ENCODE measurements around the gene INAFM2. TPM values are rescaled to one million over a fixed set of nuclear protein-coding genes. Genes with fewer than 3 reads are reported as not detected.

The INAFM2 gene
- total and polyA plus RNA-seq, 2 experiments from 2014 or later, result 13.7 to 19.5 TPM

GRCh38 chr15:40346579-40347558, 23.4 kb downstream of the INAFM2 start:
- DNase-seq (ENCODE audit: low spot score), result no peak
- Histone ChIP-seq H3K27me3 (no peaks in the 10 kb centered on the region), H3K9me3 (ENCODE audit: low read depth) (no peaks in the 10 kb centered on the region), H2AFZ (no peak overlapping the region), H3K4me3 (no peak overlapping the region), H3K9me2 (replicated peaks; ENCODE audit: insufficient read depth) (no peaks in the 10 kb centered on the region), H3K36me3 (replicated peaks; ENCODE audit: insufficient read depth, low read depth) (no peaks in the 10 kb centered on the region), H4K20me1 (ENCODE audit: insufficient read depth, poor library complexity, severe bottlenecking) (no peaks in the 10 kb centered on the region), H3K79me2 (peaks cover 2% of the 10 kb centered on the region), H3K4me1 (ENCODE audit: insufficient read depth) (peaks cover 51% of the 10 kb centered on the region), H3K4me2 (peak overlapping the region; percentile 48), H3K27ac (peak overlapping the region; percentile 97)
- no peak for TF ChIP-seq CTCF (IDR thresholded peaks at IDR 0.05; ENCODE audit: poor library complexity)
- TF ChIP-seq EZH2 (IDR thresholded peaks at IDR 0.05; ENCODE audit: borderline replicate concordance), result no peak
- no peak for TF ChIP-seq EZH2phosphoT487 (IDR thresholded peaks at IDR 0.05; ENCODE audit: low read depth, severe bottlenecking, unreplicated experiment)
- 88% methylated on average over 15 of the region's 15 CpGs for WGBS (ENCODE audit: low lambda C conversion rate, missing lambda C conversion rate)

GRCh38 chr15:40347559-40348473, 24.3 kb downstream of the INAFM2 start:
- no peak overlapping the region for H3K4me3 ChIP-seq
- DNase-seq (ENCODE audit: low spot score), result peak; percentile 75
- 87% methylated on average over 11 of the region's 11 CpGs for WGBS (ENCODE audit: low lambda C conversion rate, missing lambda C conversion rate)
- no peaks in the 10 kb centered on the region for H3K9me2 ChIP-seq (replicated peaks; ENCODE audit: insufficient read depth)
- no peaks in the 10 kb centered on the region for H3K36me3 ChIP-seq (replicated peaks; ENCODE audit: insufficient read depth, low read depth)
- peaks cover 5% of the 10 kb centered on the region for H3K79me2 ChIP-seq
- H3K9me3 ChIP-seq (ENCODE audit: low read depth), result no peaks in the 10 kb centered on the region
- H3K27me3 ChIP-seq, result no peaks in the 10 kb centered on the region
- H3K4me2 ChIP-seq, result no peak overlapping the region
- TF ChIP-seq CTCF (IDR thresholded peaks at IDR 0.05; ENCODE audit: poor library complexity) (no peak), EZH2phosphoT487 (IDR thresholded peaks at IDR 0.05; ENCODE audit: low read depth, severe bottlenecking, unreplicated experiment) (no peak)
- peak overlapping the region; percentile 97 for H3K27ac ChIP-seq
- peaks cover 48% of the 10 kb centered on the region for H3K4me1 ChIP-seq (ENCODE audit: insufficient read depth)
- H2AFZ ChIP-seq, result no peak overlapping the region
- no peaks in the 10 kb centered on the region for H4K20me1 ChIP-seq (ENCODE audit: insufficient read depth, poor library complexity, severe bottlenecking)

GRCh38 chr15:40348474-40348870, 25.0 kb downstream of the INAFM2 start:
- WGBS (ENCODE audit: low lambda C conversion rate, missing lambda C conversion rate), result 86% methylated on average over 5 of the region's 5 CpGs
- no peak overlapping the region for H3K4me2 ChIP-seq
- no peak overlapping the region for H2AFZ ChIP-seq
- peak overlapping the region; percentile 97 for H3K27ac ChIP-seq
- H3K79me2 ChIP-seq, result peaks cover 5% of the 10 kb centered on the region
- no peak overlapping the region for H3K4me3 ChIP-seq
- H3K4me1 ChIP-seq (ENCODE audit: insufficient read depth), result peaks cover 46% of the 10 kb centered on the region
- H3K27me3 ChIP-seq, result no peaks in the 10 kb centered on the region
- H3K9me3 ChIP-seq (ENCODE audit: low read depth), result no peaks in the 10 kb centered on the region
- H3K9me2 ChIP-seq (replicated peaks; ENCODE audit: insufficient read depth), result no peaks in the 10 kb centered on the region
- H3K36me3 ChIP-seq (replicated peaks; ENCODE audit: insufficient read depth, low read depth), result no peaks in the 10 kb centered on the region
- DNase-seq (ENCODE audit: low spot score), result no peak
- TF ChIP-seq EZH2 (IDR thresholded peaks at IDR 0.05; ENCODE audit: borderline replicate concordance) (no peak), CTCF (IDR thresholded peaks at IDR 0.05; ENCODE audit: poor library complexity) (no peak), EZH2phosphoT487 (IDR thresholded peaks at IDR 0.05; ENCODE audit: low read depth, severe bottlenecking, unreplicated experiment) (no peak)
- H4K20me1 ChIP-seq (ENCODE audit: insufficient read depth, poor library complexity, severe bottlenecking), result no peaks in the 10 kb centered on the region

All from hepatocyte (in vitro differentiated cells).